WTC11 (cell line): Measurements from ENCODE around the gene DNAJC16. TPM values are rescaled to one million over a fixed set of nuclear protein-coding genes. Genes with fewer than 3 reads are reported as not detected.

ENCODE experiments used
- ATAC-seq: fragments of 200-7000 bp; cut with Tn5 transposase; 2 replicates; pipeline ENCODE4 v1.10.0; 2021; ENCODE audit warnings: mild to moderate bottlenecking, moderate library complexity
- CTCF ChIA-PET: fragments of 300-600 bp; sonication (Branson Sonifier 250); formaldehyde crosslinking; loops from one replicate; lab custom pipeline; 2021; ENCODE audit warnings: antibody characterized with exemption; lab: Charles Lee
- POLR2A ChIA-PET: fragments of 350-600 bp; sonication (Branson Sonifier 250); formaldehyde crosslinking; loops from one replicate; lab custom pipeline; 2021; ENCODE audit warnings: antibody characterized with exemption; lab: Charles Lee
- DNase-seq: peaks from one replicate; pipeline ENCODE4 v3.0.0; 2021; ENCODE audit warnings: low spot score
- H3K27ac Mint-ChIP-seq: 2 replicates; pipeline ENCODE4 v1.8.0; 2021; ENCODE audit warnings: mixed read lengths
- H3K27me3 Mint-ChIP-seq: 2 replicates; pipeline ENCODE4 v1.8.0; 2021; ENCODE audit warnings: low read depth, mild to moderate bottlenecking, moderate library complexity, mixed read lengths
- H3K36me3 Mint-ChIP-seq: 2 replicates; pipeline ENCODE4 v1.8.0; 2021; ENCODE audit warnings: mixed read lengths
- H3K4me1 Mint-ChIP-seq: 2 replicates; pipeline ENCODE4 v1.8.0; 2022; ENCODE audit warnings: mixed read lengths
- H3K4me3 Mint-ChIP-seq: 2 replicates; pipeline ENCODE4 v1.8.0; 2021; ENCODE audit warnings: mild to moderate bottlenecking, moderate library complexity, mixed read lengths
- H3K9me3 Mint-ChIP-seq: 2 replicates; pipeline ENCODE4 v1.8.0; 2021; ENCODE audit warnings: mixed read lengths
- AFF4 ChIP-seq: sonication (generic); formaldehyde crosslinking; IDR thresholded peaks from 2 replicates; pipeline ENCODE4 v1.8.1; 2023; ENCODE audit warnings: mild to moderate bottlenecking, missing genetic modification reagents, borderline replicate concordance
- ATF2 ChIP-seq: sonication (generic); formaldehyde crosslinking; IDR thresholded peaks from 2 replicates; pipeline ENCODE4 v1.8.1; 2022; ENCODE audit warnings: low read depth, missing genetic modification reagents, borderline replicate concordance
- E2F1 ChIP-seq: sonication (generic); formaldehyde crosslinking; IDR thresholded peaks from 2 replicates; pipeline ENCODE4 v1.8.0; 2022; ENCODE audit warnings: mild to moderate bottlenecking, missing genetic modification reagents
- E2F5 ChIP-seq: sonication (generic); formaldehyde crosslinking; IDR thresholded peaks from 2 replicates; pipeline ENCODE4 v1.8.1; 2022; ENCODE audit warnings: mild to moderate bottlenecking, moderate library complexity, missing genetic modification reagents
- ELF4 ChIP-seq: sonication (generic); formaldehyde crosslinking; IDR thresholded peaks from 2 replicates; pipeline ENCODE4 v1.8.1; 2022; ENCODE audit warnings: low read depth, mild to moderate bottlenecking, moderate library complexity, missing genetic modification reagents
- FOXP1 ChIP-seq: sonication (generic); formaldehyde crosslinking; IDR thresholded peaks from 2 replicates; pipeline ENCODE4 v1.8.0; 2022; ENCODE audit warnings: missing genetic modification reagents, mild to moderate bottlenecking, moderate library complexity, borderline replicate concordance
- FOXP4 ChIP-seq: sonication (generic); formaldehyde crosslinking; IDR thresholded peaks from 2 replicates; pipeline ENCODE4 v1.8.0; 2022; ENCODE audit warnings: mild to moderate bottlenecking, missing genetic modification reagents
- HMGA2 ChIP-seq: fragments of 250-450 bp; sonication (Bioruptor Pico); IDR thresholded peaks from 2 replicates; pipeline ENCODE4 v1.4.0; 2021; ENCODE audit warnings: mild to moderate bottlenecking, moderate library complexity
- IRF1 ChIP-seq: sonication (generic); formaldehyde crosslinking; IDR thresholded peaks from 2 replicates; pipeline ENCODE4 v1.8.0; 2023; ENCODE audit warnings: missing genetic modification reagents
- MYBL2 ChIP-seq: sonication (generic); formaldehyde crosslinking; IDR thresholded peaks from 2 replicates; pipeline ENCODE4 v1.8.1; 2023; ENCODE audit warnings: mild to moderate bottlenecking, moderate library complexity, missing genetic modification reagents
- PRDM15 ChIP-seq: sonication (generic); formaldehyde crosslinking; IDR thresholded peaks from 2 replicates; pipeline ENCODE4 v1.8.0; 2022; ENCODE audit warnings: missing genetic modification reagents
- RELA ChIP-seq: sonication (generic); formaldehyde crosslinking; IDR thresholded peaks from 2 replicates; pipeline ENCODE4 v1.8.1; 2022; ENCODE audit warnings: missing genetic modification reagents, mild to moderate bottlenecking, borderline replicate concordance
- TEAD1 ChIP-seq: sonication (generic); formaldehyde crosslinking; IDR thresholded peaks from 2 replicates; pipeline ENCODE4 v1.8.0; 2022; ENCODE audit warnings: mild to moderate bottlenecking, missing genetic modification reagents
- USF1 ChIP-seq: sonication (generic); formaldehyde crosslinking; IDR thresholded peaks from 2 replicates; pipeline ENCODE4 v1.8.0; 2022; ENCODE audit warnings: mild to moderate bottlenecking, missing genetic modification reagents
- ZNF532 ChIP-seq: fragments of 250-450 bp; sonication (Bioruptor Pico); IDR thresholded peaks from 2 replicates; pipeline ENCODE4 v1.9.0; 2021; ENCODE audit warnings: mild to moderate bottlenecking, borderline replicate concordance
- total RNA-seq: library from RNA; stranded (reverse); gene quantifications from 3 replicates; pipeline ENCODE4 v1.2.3, GENCODE V29; 2021

The DNAJC16 gene
- total RNA-seq, 1 experiment from 2014 or later: 16.4 TPM

GRCh38 chr1:15543589-15544568, 17.2 kb downstream of the DNAJC16 start:
- H3K9me3 Mint-ChIP-seq: no peaks in the 10 kb centered on the region
- DNase-seq (no peak), ATAC-seq (no peak)
- ChIA-PET CTCF (no interaction called here), POLR2A (no interaction called here)
- H3K4me1 Mint-ChIP-seq: no peaks in the 10 kb centered on the region
- no peaks in the 10 kb centered on the region for H3K27me3 Mint-ChIP-seq
- peaks cover 34% of the 10 kb centered on the region for H3K36me3 Mint-ChIP-seq
- H3K27ac Mint-ChIP-seq: no peak overlapping the region
- no peak overlapping the region for H3K4me3 Mint-ChIP-seq
- TF ChIP-seq RELA (CRISPR knock-in tag) (no peak), ATF2 (CRISPR knock-in tag) (no peak), TEAD1 (CRISPR knock-in tag) (no peak), FOXP1 (CRISPR knock-in tag) (no peak), E2F5 (CRISPR knock-in tag) (no peak), AFF4 (CRISPR knock-in tag) (no peak), IRF1 (CRISPR knock-in tag) (no peak), USF1 (CRISPR knock-in tag) (no peak), HMGA2 (CRISPR knock-in tag) (no peak), ELF4 (no peak), MYBL2 (CRISPR knock-in tag) (no peak), PRDM15 (CRISPR knock-in tag) (no peak), E2F1 (CRISPR knock-in tag) (no peak), ZNF532 (CRISPR knock-in tag) (no peak), FOXP4 (CRISPR knock-in tag) (no peak)
